Renal pelvis (tissue), 12 donors: ENCODE data around the gene SERPINB8. TPM values are rescaled to one million over a fixed set of nuclear protein-coding genes. Genes with fewer than 3 reads are reported as not detected.
"Not testable (repeated sequence)": the region's sequence is repeated elsewhere in the genome, so short reads cannot be mapped to it uniquely, and the experiment has no call there.

Experiments used
- DNase-seq: peaks from one replicate; pipeline ENCODE4 v3.0.0-alpha.2; 2013
- long read RNA-seq, 16 experiments: transcript quantifications; one replicate each; lab custom pipeline, GENCODE V29; 2026
- polyA plus RNA-seq, 3 donors: library from polyadenylated mRNA; unstranded; fragments of 120-200 nt; gene quantifications; one replicate each; pipeline ENCODE4 v1.2.1, GENCODE V29; 2013; ENCODE audit not compliant: insufficient read length in 3 of 3

Gene SERPINB8
- 1 to 10 TPM; 3.7 to 5.0 (median 3.7) TPM for polyA plus RNA-seq
- long read RNA-seq, donor 1, result 0 reads
- long read RNA-seq, donor 2, result 0 reads
- long read RNA-seq, donor 3, partial matches to known transcripts, result 0 of 1 reads
- long read RNA-seq, donor 3, other reads (novel, unspliced or antisense), result 0 of 1 reads
- long read RNA-seq, donor 4, result 0 reads
- long read RNA-seq, donor 5, result 0 reads
- long read RNA-seq, donor 6, partial matches to known transcripts, result 0 of 1 reads
- long read RNA-seq, donor 6, other reads (novel, unspliced or antisense), result 0 of 1 reads
- long read RNA-seq, donor 7, result 0 reads
- long read RNA-seq, donor 8, result 0 reads
- long read RNA-seq, donor 9, result 0 reads
- long read RNA-seq, donor 10, partial matches to known transcripts, result 0 of 1 reads
- long read RNA-seq, donor 10, other reads (novel, unspliced or antisense), result 0 of 1 reads
- long read RNA-seq, donor 11, partial matches to known transcripts, result 0 of 1 reads
- long read RNA-seq, donor 11, other reads (novel, unspliced or antisense), result 0 of 1 reads
- long read RNA-seq, donor 12, result 0 reads
- long read RNA-seq, donor 13, partial matches to known transcripts, result 0 of 1 reads
- long read RNA-seq, donor 13, other reads (novel, unspliced or antisense), result 0 of 1 reads
- long read RNA-seq, donor 14, result 0 reads
- long read RNA-seq, donor 15, result 0 reads
- long read RNA-seq, donor 16, result 0 reads

GRCh38 chr18:63969942-63970808, at the start of gene SERPINB8:
Gene SERPINB8, plus strand, starts transcription at chr18:63970081. Its CDS starts 8,228 bp downstream, at chr18:63978309.
- DNase-seq, result peak; percentile 95

- no peak for DNase-seq
Measured at GRCh38 chr18:63922049-63922448, 47.8 kb upstream of the SERPINB8 start.

GRCh38 chr18:63924551-63924950, 45.3 kb upstream of the SERPINB8 start:
- no peak for DNase-seq

GRCh38 chr18:63928331-63928730, 41.5 kb upstream of the SERPINB8 start:
- DNase-seq, result no peak

GRCh38 chr18:63929369-63929768, 40.5 kb upstream of the SERPINB8 start:
- DNase-seq, result not testable (repeated sequence)

- DNase-seq, result no peak
Measured at GRCh38 chr18:63930773-63931354, 39.0 kb upstream of the SERPINB8 start.

GRCh38 chr18:63936156-63936931, 33.5 kb upstream of the SERPINB8 start:
- DNase-seq, result peak; percentile 71

GRCh38 chr18:63936932-63937393, 32.9 kb upstream of the SERPINB8 start:
- no peak for DNase-seq

- no peak for DNase-seq
Measured at GRCh38 chr18:63940008-63940407, 29.9 kb upstream of the SERPINB8 start.

GRCh38 chr18:63940543-63941050, 29.3 kb upstream of the SERPINB8 start:
- DNase-seq, result not testable (repeated sequence)

- no peak for DNase-seq
Measured at GRCh38 chr18:63947051-63947790, 22.7 kb upstream of the SERPINB8 start.

GRCh38 chr18:63949068-63949737, 20.7 kb upstream of the SERPINB8 start, which contains the start of gene HMSD:
Gene HMSD, plus strand, starts transcription at chr18:63949301. Its CDS starts 4,155 bp downstream, at chr18:63953456.
- no peak for DNase-seq

GRCh38 chr18:63951302-63951705, 18.6 kb upstream of the SERPINB8 start:
- no peak for DNase-seq

GRCh38 chr18:63953811-63954210, 16.1 kb upstream of the SERPINB8 start:
- no peak for DNase-seq

- no peak for DNase-seq
Measured at GRCh38 chr18:63956755-63957154, 13.1 kb upstream of the SERPINB8 start.

- no peak for DNase-seq
Measured at GRCh38 chr18:63960891-63961290, 9.0 kb upstream of the SERPINB8 start.

GRCh38 chr18:63961435-63961980, 8.4 kb upstream of the SERPINB8 start:
- no peak for DNase-seq

GRCh38 chr18:63962137-63962536, 7.7 kb upstream of the SERPINB8 start:
- no peak for DNase-seq
